RWPE2 (cell line): ENCODE data around the gene PPM1D.

Experiments
- ATAC-seq: fragments of 200-7000 bp; cut with Tn5 transposase; 3 replicates; pipeline ENCODE4 v1.9.1; 2021; ENCODE audit warnings: low read depth
- DNase-seq: peaks from one replicate; pipeline ENCODE4 v3.0.0-alpha.2; 2020; ENCODE audit warnings: low spot score
- H3K27ac ChIP-seq: fragments of 450-650 bp; 2 replicates; pipeline ENCODE4 v1.5.1; 2017; ENCODE audit warnings: mild to moderate bottlenecking; ENCODE audit not compliant: poor library complexity, severe bottlenecking
- H3K27me3 ChIP-seq: fragments of 250-450 bp; sonication (Bioruptor Pico); 2 replicates; pipeline ENCODE4 v1.5.1; 2021; ENCODE audit warnings: mild to moderate bottlenecking, moderate library complexity; ENCODE audit not compliant: insufficient read depth, poor library complexity, severe bottlenecking
- H3K36me3 ChIP-seq: fragments of 250-450 bp; sonication (Bioruptor Pico); 2 replicates; pipeline ENCODE4 v1.5.1; 2020; ENCODE audit warnings: low read depth, mild to moderate bottlenecking, moderate library complexity
- H3K4me1 ChIP-seq: fragments of 250-450 bp; sonication (Bioruptor Pico); 2 replicates; pipeline ENCODE4 v1.5.1; 2021; ENCODE audit warnings: mild to moderate bottlenecking, moderate library complexity; ENCODE audit not compliant: insufficient read depth, poor library complexity, severe bottlenecking
- H3K4me3 ChIP-seq: fragments of 250-450 bp; sonication (Bioruptor Pico); 2 replicates; pipeline ENCODE4 v1.5.1; 2021; ENCODE audit warnings: mild to moderate bottlenecking, moderate library complexity; ENCODE audit not compliant: severe bottlenecking
- H3K9me3 ChIP-seq: fragments of 250-450 bp; sonication (Bioruptor Pico); 2 replicates; pipeline ENCODE4 v1.5.1; 2021; ENCODE audit warnings: mild to moderate bottlenecking, moderate library complexity; ENCODE audit not compliant: severe bottlenecking
- TF ChIP-seq, protein P1 (sequence below): fragments of 450-650 bp; IDR thresholded peaks from one replicate; pipeline ENCODE4 v1.5.1; 2017; ENCODE audit warnings: mild to moderate bottlenecking, moderate library complexity; ENCODE audit not compliant: poor library complexity, severe bottlenecking

The PPM1D gene

DNA sequence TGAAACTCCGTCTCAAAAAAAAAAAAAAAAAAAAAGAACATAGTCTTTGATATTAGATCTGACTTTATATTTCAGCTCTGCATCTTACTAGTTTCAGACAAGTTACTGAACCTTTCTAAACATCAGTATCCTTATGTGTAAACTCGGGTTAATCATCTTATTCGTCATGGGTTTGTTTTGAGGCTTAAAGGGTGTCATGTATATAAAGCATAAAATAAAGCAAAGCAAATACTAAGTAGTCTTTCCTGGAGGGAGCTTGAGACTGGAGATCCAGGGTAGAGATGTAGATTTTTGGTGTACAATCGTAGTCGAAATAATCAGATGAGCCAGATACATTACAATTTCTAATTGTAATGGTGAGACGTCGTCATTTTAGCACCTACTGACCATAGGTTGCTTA is 85.4 kb downstream of the PPM1D start:
- Histone ChIP-seq H3K4me1 (peaks cover 6% of the 10 kb centered on the region), H3K4me3 (no peak overlapping the region), H3K36me3 (peaks cover 9% of the 10 kb centered on the region; the same call in 1 of the 2 replicates), H3K9me3 (no peaks in the 10 kb centered on the region), H3K27ac (no peak overlapping the region), H3K27me3 (no peaks in the 10 kb centered on the region)
- ATAC-seq, result no peak
- DNase-seq, result no peak
- TF ChIP-seq, protein P1, sequence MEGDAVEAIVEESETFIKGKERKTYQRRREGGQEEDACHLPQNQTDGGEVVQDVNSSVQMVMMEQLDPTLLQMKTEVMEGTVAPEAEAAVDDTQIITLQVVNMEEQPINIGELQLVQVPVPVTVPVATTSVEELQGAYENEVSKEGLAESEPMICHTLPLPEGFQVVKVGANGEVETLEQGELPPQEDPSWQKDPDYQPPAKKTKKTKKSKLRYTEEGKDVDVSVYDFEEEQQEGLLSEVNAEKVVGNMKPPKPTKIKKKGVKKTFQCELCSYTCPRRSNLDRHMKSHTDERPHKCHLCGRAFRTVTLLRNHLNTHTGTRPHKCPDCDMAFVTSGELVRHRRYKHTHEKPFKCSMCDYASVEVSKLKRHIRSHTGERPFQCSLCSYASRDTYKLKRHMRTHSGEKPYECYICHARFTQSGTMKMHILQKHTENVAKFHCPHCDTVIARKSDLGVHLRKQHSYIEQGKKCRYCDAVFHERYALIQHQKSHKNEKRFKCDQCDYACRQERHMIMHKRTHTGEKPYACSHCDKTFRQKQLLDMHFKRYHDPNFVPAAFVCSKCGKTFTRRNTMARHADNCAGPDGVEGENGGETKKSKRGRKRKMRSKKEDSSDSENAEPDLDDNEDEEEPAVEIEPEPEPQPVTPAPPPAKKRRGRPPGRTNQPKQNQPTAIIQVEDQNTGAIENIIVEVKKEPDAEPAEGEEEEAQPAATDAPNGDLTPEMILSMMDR, result no peak

DNA sequence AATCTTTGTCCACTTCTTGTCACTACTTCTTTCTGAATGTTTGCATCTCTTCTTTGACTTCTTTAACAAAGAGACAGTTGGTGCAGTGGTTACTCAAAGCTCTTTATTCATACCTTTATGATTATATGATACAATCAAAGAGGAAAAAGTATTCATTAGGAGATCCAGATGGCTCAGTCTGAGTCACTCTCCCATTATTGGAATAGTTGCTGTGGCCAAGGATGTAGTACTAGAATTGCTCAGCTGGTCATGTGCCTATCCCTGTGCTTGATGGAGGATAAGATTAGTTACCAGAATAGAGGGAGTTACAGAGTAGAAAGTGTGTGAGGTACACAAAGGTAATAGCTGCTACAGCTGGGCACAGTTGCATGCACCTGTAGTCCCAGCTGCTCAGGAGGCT is 96.0 kb downstream of the PPM1D start:
- peaks cover 4% of the 10 kb centered on the region for H3K4me1 ChIP-seq
- no peak for DNase-seq
- H3K9me3 ChIP-seq, result no peaks in the 10 kb centered on the region
- no peak overlapping the region for H3K4me3 ChIP-seq
- H3K27ac ChIP-seq, result no peak overlapping the region
- H3K36me3 ChIP-seq, result no peaks in the 10 kb centered on the region; the same call in none of the 2 replicates
- TF ChIP-seq, protein P1, result no peak
- no peak for ATAC-seq
- no peaks in the 10 kb centered on the region for H3K27me3 ChIP-seq

DNA sequence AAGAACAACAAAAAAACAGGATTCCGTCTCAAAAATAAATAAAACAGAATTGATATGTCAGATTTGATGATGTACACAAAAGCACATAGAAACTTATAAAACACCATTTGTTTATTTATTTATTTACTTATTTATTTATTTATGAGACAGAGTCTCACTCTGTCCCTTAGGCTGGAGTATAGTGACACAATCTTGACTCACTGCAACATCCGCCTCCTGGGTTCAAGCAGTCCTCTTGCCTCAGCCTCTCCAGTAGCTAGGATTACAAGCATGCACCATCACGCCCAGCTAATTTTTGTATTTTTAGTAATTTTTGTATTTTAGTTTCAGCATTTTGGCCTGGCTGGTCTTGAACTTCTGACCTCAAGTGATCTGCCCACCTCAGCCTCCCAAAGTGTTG is 99.1 kb downstream of the PPM1D start:
- DNase-seq (no peak), ATAC-seq (no peak)
- Histone ChIP-seq H3K9me3 (no peaks in the 10 kb centered on the region), H3K27ac (no peak overlapping the region), H3K36me3 (no peaks in the 10 kb centered on the region; the same call in none of the 2 replicates), H3K4me3 (no peak overlapping the region), H3K27me3 (no peaks in the 10 kb centered on the region), H3K4me1 (peaks cover 4% of the 10 kb centered on the region)
- TF ChIP-seq, protein P1, result no peak

DNA sequence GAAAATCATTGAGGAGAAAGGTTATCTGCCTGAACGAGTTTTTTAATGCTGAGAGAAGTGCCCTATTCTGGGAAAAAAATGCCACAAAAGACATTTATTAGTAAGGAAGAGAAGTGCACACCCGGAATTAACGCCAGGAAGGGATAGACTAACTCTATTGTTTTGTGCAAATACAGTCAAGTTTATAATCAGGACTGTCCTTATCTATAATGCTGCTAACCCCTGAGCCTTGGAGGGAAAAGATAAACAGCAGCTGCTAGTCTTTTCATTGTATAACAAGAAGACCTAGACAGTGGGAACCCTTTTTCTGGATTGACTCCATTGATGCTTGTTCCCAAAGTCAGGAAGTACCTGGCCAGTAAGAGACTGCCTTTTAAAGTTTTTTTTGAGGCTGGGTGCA is 104.2 kb downstream of the PPM1D start:
- TF ChIP-seq, protein P1, result no peak
- no peak overlapping the region for H3K4me3 ChIP-seq
- ATAC-seq, result no peak

DNA sequence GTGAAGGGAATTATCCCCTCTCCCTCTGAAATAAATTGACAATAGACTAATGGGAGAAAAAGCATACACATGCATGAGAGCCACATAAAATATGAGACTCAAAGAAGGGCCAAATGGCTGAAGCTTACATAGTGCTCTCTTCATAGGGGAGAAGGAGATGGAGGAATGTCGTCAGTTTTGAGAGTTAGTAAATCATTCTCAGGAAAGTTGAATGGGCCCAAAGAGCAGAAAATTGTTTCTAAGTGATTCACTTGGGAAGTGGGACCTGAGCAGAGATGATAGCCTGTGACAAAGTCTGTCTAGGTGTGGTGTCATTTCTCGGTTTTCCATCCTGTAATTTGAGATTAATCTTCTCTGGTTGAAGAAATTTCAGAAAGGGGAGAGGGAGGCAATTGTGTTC is 112.7 kb downstream of the PPM1D start:
- H3K27ac ChIP-seq, result no peak overlapping the region
- H3K27me3 ChIP-seq, result no peaks in the 10 kb centered on the region
- DNase-seq (no peak), ATAC-seq (no peak)
- no peaks in the 10 kb centered on the region for H3K4me1 ChIP-seq
- H3K4me3 ChIP-seq, result no peak overlapping the region
- H3K9me3 ChIP-seq, result no peaks in the 10 kb centered on the region
- TF ChIP-seq, protein P1, result no peak
- no peaks in the 10 kb centered on the region for H3K36me3 ChIP-seq

More for the DNA sequence above, 104.2 kb downstream of the PPM1D start:
- DNase-seq, result no peak
- Histone ChIP-seq H3K4me1 (peaks cover 3% of the 10 kb centered on the region), H3K9me3 (no peaks in the 10 kb centered on the region), H3K27me3 (no peaks in the 10 kb centered on the region), H3K36me3 (no peaks in the 10 kb centered on the region; the same call in 1 of the 2 replicates), H3K27ac (no peak overlapping the region)
